ENCODE results near the gene CCDC28B. TPM values are rescaled to one million over a fixed set of nuclear protein-coding genes. Genes with fewer than 3 reads are reported as not detected.

The CCDC28B gene
- polyA plus RNA-seq, 2 of the 4 experiments (the other 2 are of a cell fraction) = 1.2 to 4.4 TPM

DNA sequence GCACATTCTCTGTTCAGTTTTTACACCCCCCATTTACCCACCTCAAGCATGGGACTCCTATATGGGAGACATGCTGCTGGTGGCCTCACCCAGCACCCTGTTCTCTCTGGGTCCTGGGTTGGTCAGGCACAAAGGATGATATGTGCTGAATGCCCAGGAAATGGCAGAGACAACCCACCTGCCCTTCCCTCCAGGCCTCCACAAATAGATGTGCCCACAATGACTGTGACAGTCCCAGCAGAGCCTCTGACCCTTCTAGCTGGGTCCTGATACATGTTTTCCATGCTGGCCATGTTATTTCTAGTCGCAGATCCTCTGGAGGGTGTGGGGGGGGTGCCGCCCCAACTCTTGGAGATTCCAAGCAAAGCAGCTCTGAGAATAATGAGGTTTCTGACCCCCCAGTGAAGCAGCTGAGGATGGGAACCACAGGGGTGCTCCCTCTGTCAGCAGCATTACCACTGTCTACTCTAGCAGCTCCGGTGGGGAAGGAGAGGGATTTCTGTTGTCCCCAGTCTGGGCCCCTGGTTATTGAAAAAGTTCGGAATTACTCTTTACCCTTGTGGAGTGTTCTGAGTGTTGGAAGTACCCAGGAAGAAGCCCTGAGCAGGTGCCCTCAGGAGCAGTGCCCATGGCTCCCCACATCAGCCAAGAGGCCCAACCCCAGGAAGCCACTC, 1.2 kb upstream of the CCDC28B start:
- 90% methylated on average over 4 of the region's 4 CpGs for WGBS (ENCODE audit: missing lambda C conversion rate)
- no peak for DNase-seq (ENCODE audit: low read depth in 1 of 2, low spot score in 1 of 2)
- CTCF ChIA-PET = interaction anchor here (0.6 to 1.6 kb wide), 2 partner anchors 17 to 87 kb away, joined by 3 to 6 read pairs; no protein-coding TSS in a partner anchor
- FAIRE-seq = no peak
- no peak overlapping the region for H3K4me2 ChIP-seq
- H3K27ac ChIP-seq = no peak overlapping the region; a peak in 1 of 6 replicates
- H3K9me3 ChIP-seq = no peaks in the 10 kb centered on the region
- TF ChIP-seq, protein P1, sequence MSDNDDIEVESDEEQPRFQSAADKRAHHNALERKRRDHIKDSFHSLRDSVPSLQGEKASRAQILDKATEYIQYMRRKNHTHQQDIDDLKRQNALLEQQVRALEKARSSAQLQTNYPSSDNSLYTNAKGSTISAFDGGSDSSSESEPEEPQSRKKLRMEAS (IDR thresholded peaks at IDR 0.05) = no peak
- TF ChIP-seq BHLHE40 (IDR thresholded peaks at IDR 0.05; ENCODE audit: low read depth, low read length) (no peak), KDM1A (IDR thresholded peaks at IDR 0.05; ENCODE audit: low read depth) (no peak), NPAS2 (CRISPR knock-in tag; IDR thresholded peaks at IDR 0.05; ENCODE audit: borderline replicate concordance) (no peak), ZSCAN20 (CRISPR knock-in tag; IDR thresholded peaks at IDR 0.05) (no peak), RFX5 (IDR thresholded peaks at IDR 0.05) (no peak), E2F6 (IDR thresholded peaks at IDR 0.05; ENCODE audit: borderline replicate concordance, low read depth) (no peak), GATA3 (IDR thresholded peaks at IDR 0.05; ENCODE audit: borderline replicate concordance) (no peak), KDM5A (IDR thresholded peaks at IDR 0.05) (no peak), EP300 (IDR thresholded peaks at IDR 0.05) (no peak)
- TF ChIP-seq, protein P2, sequence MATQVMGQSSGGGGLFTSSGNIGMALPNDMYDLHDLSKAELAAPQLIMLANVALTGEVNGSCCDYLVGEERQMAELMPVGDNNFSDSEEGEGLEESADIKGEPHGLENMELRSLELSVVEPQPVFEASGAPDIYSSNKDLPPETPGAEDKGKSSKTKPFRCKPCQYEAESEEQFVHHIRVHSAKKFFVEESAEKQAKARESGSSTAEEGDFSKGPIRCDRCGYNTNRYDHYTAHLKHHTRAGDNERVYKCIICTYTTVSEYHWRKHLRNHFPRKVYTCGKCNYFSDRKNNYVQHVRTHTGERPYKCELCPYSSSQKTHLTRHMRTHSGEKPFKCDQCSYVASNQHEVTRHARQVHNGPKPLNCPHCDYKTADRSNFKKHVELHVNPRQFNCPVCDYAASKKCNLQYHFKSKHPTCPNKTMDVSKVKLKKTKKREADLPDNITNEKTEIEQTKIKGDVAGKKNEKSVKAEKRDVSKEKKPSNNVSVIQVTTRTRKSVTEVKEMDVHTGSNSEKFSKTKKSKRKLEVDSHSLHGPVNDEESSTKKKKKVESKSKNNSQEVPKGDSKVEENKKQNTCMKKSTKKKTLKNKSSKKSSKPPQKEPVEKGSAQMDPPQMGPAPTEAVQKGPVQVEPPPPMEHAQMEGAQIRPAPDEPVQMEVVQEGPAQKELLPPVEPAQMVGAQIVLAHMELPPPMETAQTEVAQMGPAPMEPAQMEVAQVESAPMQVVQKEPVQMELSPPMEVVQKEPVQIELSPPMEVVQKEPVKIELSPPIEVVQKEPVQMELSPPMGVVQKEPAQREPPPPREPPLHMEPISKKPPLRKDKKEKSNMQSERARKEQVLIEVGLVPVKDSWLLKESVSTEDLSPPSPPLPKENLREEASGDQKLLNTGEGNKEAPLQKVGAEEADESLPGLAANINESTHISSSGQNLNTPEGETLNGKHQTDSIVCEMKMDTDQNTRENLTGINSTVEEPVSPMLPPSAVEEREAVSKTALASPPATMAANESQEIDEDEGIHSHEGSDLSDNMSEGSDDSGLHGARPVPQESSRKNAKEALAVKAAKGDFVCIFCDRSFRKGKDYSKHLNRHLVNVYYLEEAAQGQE (IDR thresholded peaks at IDR 0.05) = no peak
- TF ChIP-seq, protein P3, sequence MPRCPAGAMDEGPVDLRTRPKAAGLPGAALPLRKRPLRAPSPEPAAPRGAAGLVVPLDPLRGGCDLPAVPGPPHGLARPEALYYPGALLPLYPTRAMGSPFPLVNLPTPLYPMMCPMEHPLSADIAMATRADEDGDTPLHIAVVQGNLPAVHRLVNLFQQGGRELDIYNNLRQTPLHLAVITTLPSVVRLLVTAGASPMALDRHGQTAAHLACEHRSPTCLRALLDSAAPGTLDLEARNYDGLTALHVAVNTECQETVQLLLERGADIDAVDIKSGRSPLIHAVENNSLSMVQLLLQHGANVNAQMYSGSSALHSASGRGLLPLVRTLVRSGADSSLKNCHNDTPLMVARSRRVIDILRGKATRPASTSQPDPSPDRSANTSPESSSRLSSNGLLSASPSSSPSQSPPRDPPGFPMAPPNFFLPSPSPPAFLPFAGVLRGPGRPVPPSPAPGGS (IDR thresholded peaks at IDR 0.05) = no peak
- H3K4me1 ChIP-seq = 0 out of 3 replicates have a peak, but pooled peaks cover 5% of the 10 kb centered on the region
- POLR2A ChIA-PET = interaction anchor here (2.6 kb wide), 1 partner anchor 19 kb away, joined by 16 read pairs; the partner anchor contains the start of gene TXLNA
- H3K4me3 ChIP-seq = no peak overlapping the region
- ATAC-seq = peak; percentile 1 to 2; a peak in 1 of 6 replicates

- whole genome bisulfite sequencing (ENCODE audit: missing lambda C conversion rate) = no CpG with 5 or more reads among the region's 6 CpGs
- ChIA-PET POLR2A (interaction anchor here (1.1 to 2.6 kb wide), 3 partner anchors 20 to 137 kb away, joined by 3 to 16 read pairs (median 5); partner anchors contain the start of genes MARCKSL1, TMEM39B and TXLNA), CTCF (interaction anchor here (2.4 to 3.1 kb wide), 2 partner anchors 10 to 16 kb away, joined by 7 to 14 read pairs; no protein-coding TSS in a partner anchor)
- H3K9me3 ChIP-seq = no peaks in the 10 kb centered on the region
- peak overlapping the region in 1 of 2 experiments; percentile 77; a peak in 2 of 6 replicates for H3K27ac ChIP-seq
- DNase-seq (ENCODE audit: low read depth in 1 of 2, low spot score in 1 of 2) (no peak), FAIRE-seq (no peak), ATAC-seq (peak; percentile 2 to 10; a peak in 2 of 6 replicates)
- TF ChIP-seq CTCF (IDR thresholded peaks at IDR 0.05) (no peak), MYC (IDR thresholded peaks at IDR 0.05; ENCODE audit: borderline replicate concordance, low read length) (no peak), NPAS2 (CRISPR knock-in tag; IDR thresholded peaks at IDR 0.05; ENCODE audit: borderline replicate concordance) (no peak), HDAC2 (IDR thresholded peaks at IDR 0.05) (no peak), ZSCAN20 (CRISPR knock-in tag; IDR thresholded peaks at IDR 0.05) (no peak), ZFP36 (IDR thresholded peaks at IDR 0.05; ENCODE audit: borderline replicate concordance, partially characterized antibody) (no peak), CBX2 (IDR thresholded peaks at IDR 0.05; ENCODE audit: borderline replicate concordance, low read depth) (no peak), NR3C1 (IDR thresholded peaks at IDR 0.05) (no peak), KDM1A (IDR thresholded peaks at IDR 0.05; ENCODE audit: low read depth) (no peak), PHF8 (IDR thresholded peaks at IDR 0.05; ENCODE audit: borderline replicate concordance, low read depth) (no peak), FOSL2 (IDR thresholded peaks at IDR 0.05) (no peak), FOSL2 (CRISPR knock-in tag; IDR thresholded peaks at IDR 0.05) (no peak), TFCP2L1 (CRISPR knock-in tag; IDR thresholded peaks at IDR 0.05) (no peak), TP53 (CRISPR knock-in tag; IDR thresholded peaks at IDR 0.05) (no peak), FOSB (CRISPR knock-in tag; IDR thresholded peaks at IDR 0.05) (no peak), CHD4 (IDR thresholded peaks at IDR 0.05; ENCODE audit: borderline replicate concordance) (no peak), PBX3 (IDR thresholded peaks at IDR 0.05) (no peak)
- TF ChIP-seq, protein P4, sequence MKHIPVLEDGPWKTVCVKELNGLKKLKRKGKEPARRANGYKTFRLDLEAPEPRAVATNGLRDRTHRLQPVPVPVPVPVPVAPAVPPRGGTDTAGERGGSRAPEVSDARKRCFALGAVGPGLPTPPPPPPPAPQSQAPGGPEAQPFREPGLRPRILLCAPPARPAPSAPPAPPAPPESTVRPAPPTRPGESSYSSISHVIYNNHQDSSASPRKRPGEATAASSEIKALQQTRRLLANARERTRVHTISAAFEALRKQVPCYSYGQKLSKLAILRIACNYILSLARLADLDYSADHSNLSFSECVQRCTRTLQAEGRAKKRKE (CRISPR knock-in tag; IDR thresholded peaks at IDR 0.05; ENCODE audit: low read depth) = no peak
- H3K4me1 ChIP-seq = 0 out of 3 replicates have a peak, but pooled peaks cover 5% of the 10 kb centered on the region
- no peak overlapping the region for H3K4me3 ChIP-seq
- peak overlapping the region; percentile 63 for H3K4me2 ChIP-seq
These were observed 700 bp upstream of the CCDC28B start for GRCh38 chr1:32199717-32200072.

Data from A549 (cell line).